ENCODE measurements around the gene SIK1. TPM values are rescaled to one million over a fixed set of nuclear protein-coding genes. Genes with fewer than 3 reads are reported as not detected.
A peak's percentile ranks its signal among the peaks of the same experiment; 100 is the strongest.
"Not testable (repeated sequence)": the region's sequence is repeated elsewhere in the genome, so short reads cannot be mapped to it uniquely, and the experiment has no call there.

Gene SIK1
- total RNA-seq, 2 experiments from 2014 or later: 314 to 317 TPM

- H3K36me3 Mint-ChIP-seq (ENCODE audit: low read depth); H3K4me1 ChIP-seq (ENCODE audit: insufficient read depth, low read length); H3K9me3 Mint-ChIP-seq; H3K36me3 ChIP-seq (ENCODE audit: insufficient read depth, low read length); ATAC-seq (ENCODE audit: poor library complexity); H3K27ac ChIP-seq (ENCODE audit: low read depth in 1 of 2, low read length in 2 of 2); POLR2A ChIA-PET; H3K27me3 ChIP-seq (ENCODE audit: control insufficient read depth in 1 of 2, insufficient read depth in 2 of 2, low read length in 2 of 2); DNase-seq; H3K4me1 Mint-ChIP-seq (ENCODE audit: low read depth); CTCF ChIA-PET; intact Hi-C loops (cut with DNase I, micrococcal nuclease); H3K27me3 Mint-ChIP-seq; H3K4me3 Mint-ChIP-seq; H3K4me3 ChIP-seq (ENCODE audit: low read length); H3K9me3 ChIP-seq (ENCODE audit: control insufficient read depth in 1 of 2, insufficient read depth in 1 of 2, low read length in 2 of 2); H3K27ac Mint-ChIP-seq: not testable (repeated sequence)
Observed at GRCh38 chr21:43401125-43401524, 25.8 kb downstream of the SIK1 start.

GRCh38 chr21:43399595-43400015 is 27.3 kb downstream of the SIK1 start:
- H3K27me3 Mint-ChIP-seq; CTCF ChIA-PET; H3K4me1 ChIP-seq (ENCODE audit: insufficient read depth, low read length); H3K9me3 ChIP-seq (ENCODE audit: control insufficient read depth in 1 of 2, insufficient read depth in 1 of 2, low read length in 2 of 2); H3K4me1 Mint-ChIP-seq (ENCODE audit: low read depth); H3K27ac Mint-ChIP-seq; H3K36me3 Mint-ChIP-seq (ENCODE audit: low read depth); H3K4me3 Mint-ChIP-seq; H3K4me3 ChIP-seq (ENCODE audit: low read length); POLR2A ChIA-PET; DNase-seq; H3K27me3 ChIP-seq (ENCODE audit: control insufficient read depth in 1 of 2, insufficient read depth in 2 of 2, low read length in 2 of 2); H3K27ac ChIP-seq (ENCODE audit: low read depth in 1 of 2, low read length in 2 of 2); H3K9me3 Mint-ChIP-seq; intact Hi-C loops (cut with DNase I, micrococcal nuclease); H3K36me3 ChIP-seq (ENCODE audit: insufficient read depth, low read length): not testable (repeated sequence)
- ATAC-seq (ENCODE audit: poor library complexity): peak; percentile 61

DNA sequence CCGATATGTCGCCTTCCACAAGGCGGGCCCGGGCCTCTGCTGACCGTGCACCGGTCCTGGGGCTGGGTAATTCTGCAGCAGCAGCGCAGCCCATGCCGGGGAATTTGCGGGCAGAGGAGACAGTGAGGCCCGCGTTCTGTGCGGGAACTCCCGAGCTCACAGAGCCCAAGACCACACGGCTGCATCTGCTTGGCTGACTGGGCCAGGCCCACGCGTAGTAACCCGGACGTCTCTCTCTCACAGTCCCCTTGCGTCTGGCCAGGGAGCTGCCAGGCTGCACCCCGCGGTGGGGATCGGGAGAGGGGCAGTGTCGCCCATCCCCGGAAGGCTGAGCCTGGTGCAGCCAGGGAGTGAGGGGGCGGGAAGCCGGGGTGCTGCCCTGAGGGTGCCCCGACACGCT is 27.8 kb downstream of the SIK1 start:
- H3K27ac Mint-ChIP-seq; H3K4me3 Mint-ChIP-seq; H3K9me3 Mint-ChIP-seq; intact Hi-C loops (cut with DNase I, micrococcal nuclease); H3K4me1 ChIP-seq (ENCODE audit: insufficient read depth, low read length); H3K27ac ChIP-seq (ENCODE audit: low read depth in 1 of 2, low read length in 2 of 2); H3K4me1 Mint-ChIP-seq (ENCODE audit: low read depth); CTCF ChIA-PET; H3K27me3 Mint-ChIP-seq; POLR2A ChIA-PET; DNase-seq; H3K36me3 Mint-ChIP-seq (ENCODE audit: low read depth); H3K36me3 ChIP-seq (ENCODE audit: insufficient read depth, low read length); H3K27me3 ChIP-seq (ENCODE audit: control insufficient read depth in 1 of 2, insufficient read depth in 2 of 2, low read length in 2 of 2); H3K4me3 ChIP-seq (ENCODE audit: low read length); H3K9me3 ChIP-seq (ENCODE audit: control insufficient read depth in 1 of 2, insufficient read depth in 1 of 2, low read length in 2 of 2): not testable (repeated sequence)
- ATAC-seq (ENCODE audit: poor library complexity): peak; percentile 69

DNA sequence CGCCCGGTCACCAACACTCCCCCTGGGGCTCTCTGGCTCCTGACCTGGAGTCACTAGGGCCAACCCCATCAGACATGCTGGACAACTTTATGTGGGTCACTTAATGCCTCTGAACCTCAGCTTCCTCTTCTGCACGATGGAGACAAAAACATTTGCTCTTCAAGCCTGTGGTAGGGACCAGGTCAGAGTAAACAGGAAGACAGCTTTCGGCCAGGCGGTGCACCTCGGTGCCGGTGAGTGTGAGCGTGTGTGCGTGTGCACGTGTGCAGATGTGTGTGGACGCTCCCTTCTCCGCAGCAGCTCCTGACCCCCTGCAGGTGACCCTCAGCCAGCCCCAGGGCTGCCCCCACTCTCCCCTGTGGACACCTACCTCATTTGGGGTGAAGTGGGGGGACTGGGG is 28.4 kb downstream of the SIK1 start:
- H3K9me3 ChIP-seq (ENCODE audit: control insufficient read depth in 1 of 2, insufficient read depth in 1 of 2, low read length in 2 of 2); H3K27me3 ChIP-seq (ENCODE audit: control insufficient read depth in 1 of 2, insufficient read depth in 2 of 2, low read length in 2 of 2); H3K4me3 Mint-ChIP-seq; POLR2A ChIA-PET; H3K27me3 Mint-ChIP-seq; H3K4me3 ChIP-seq (ENCODE audit: low read length); H3K36me3 ChIP-seq (ENCODE audit: insufficient read depth, low read length); intact Hi-C loops (cut with DNase I, micrococcal nuclease); H3K9me3 Mint-ChIP-seq; H3K4me1 ChIP-seq (ENCODE audit: insufficient read depth, low read length); DNase-seq; H3K27ac Mint-ChIP-seq; H3K36me3 Mint-ChIP-seq (ENCODE audit: low read depth); H3K27ac ChIP-seq (ENCODE audit: low read depth in 1 of 2, low read length in 2 of 2); CTCF ChIA-PET; ATAC-seq (ENCODE audit: poor library complexity); H3K4me1 Mint-ChIP-seq (ENCODE audit: low read depth): not testable (repeated sequence)

- intact Hi-C loops (cut with DNase I, micrococcal nuclease); CTCF ChIA-PET; H3K36me3 Mint-ChIP-seq (ENCODE audit: low read depth); DNase-seq; H3K27me3 Mint-ChIP-seq; H3K27me3 ChIP-seq (ENCODE audit: control insufficient read depth in 1 of 2, insufficient read depth in 2 of 2, low read length in 2 of 2); H3K4me3 ChIP-seq (ENCODE audit: low read length); H3K27ac ChIP-seq (ENCODE audit: low read depth in 1 of 2, low read length in 2 of 2); H3K9me3 ChIP-seq (ENCODE audit: control insufficient read depth in 1 of 2, insufficient read depth in 1 of 2, low read length in 2 of 2); POLR2A ChIA-PET; ATAC-seq (ENCODE audit: poor library complexity); H3K4me1 Mint-ChIP-seq (ENCODE audit: low read depth); H3K4me1 ChIP-seq (ENCODE audit: insufficient read depth, low read length); H3K4me3 Mint-ChIP-seq; H3K9me3 Mint-ChIP-seq; H3K36me3 ChIP-seq (ENCODE audit: insufficient read depth, low read length); H3K27ac Mint-ChIP-seq: not testable (repeated sequence)
Observed at GRCh38 chr21:43398000-43398399, 28.9 kb downstream of the SIK1 start.

GRCh38 chr21:43397439-43397808 is 29.5 kb downstream of the SIK1 start:
- H3K27me3 ChIP-seq (ENCODE audit: control insufficient read depth in 1 of 2, insufficient read depth in 2 of 2, low read length in 2 of 2); H3K27ac ChIP-seq (ENCODE audit: low read depth in 1 of 2, low read length in 2 of 2); ATAC-seq (ENCODE audit: poor library complexity); intact Hi-C loops (cut with DNase I, micrococcal nuclease); H3K36me3 ChIP-seq (ENCODE audit: insufficient read depth, low read length); POLR2A ChIA-PET; DNase-seq; CTCF ChIA-PET; H3K27ac Mint-ChIP-seq; H3K4me1 Mint-ChIP-seq (ENCODE audit: low read depth); H3K9me3 ChIP-seq (ENCODE audit: control insufficient read depth in 1 of 2, insufficient read depth in 1 of 2, low read length in 2 of 2); H3K27me3 Mint-ChIP-seq; H3K9me3 Mint-ChIP-seq; H3K4me3 ChIP-seq (ENCODE audit: low read length); H3K36me3 Mint-ChIP-seq (ENCODE audit: low read depth); H3K4me3 Mint-ChIP-seq; H3K4me1 ChIP-seq (ENCODE audit: insufficient read depth, low read length): not testable (repeated sequence)

- intact Hi-C loops (cut with DNase I, micrococcal nuclease); POLR2A ChIA-PET; CTCF ChIA-PET: not testable (repeated sequence)
Observed at GRCh38 chr21:43396788-43397438, 30.0 kb downstream of the SIK1 start.

More at GRCh38 chr21:43396788-43397438, 30.0 kb downstream of the SIK1 start:
- not testable (repeated sequence) for H3K36me3 ChIP-seq (ENCODE audit: insufficient read depth, low read length); H3K4me1 Mint-ChIP-seq (ENCODE audit: low read depth); H3K27me3 ChIP-seq (ENCODE audit: control insufficient read depth in 1 of 2, insufficient read depth in 2 of 2, low read length in 2 of 2); H3K27me3 Mint-ChIP-seq; H3K9me3 ChIP-seq (ENCODE audit: control insufficient read depth in 1 of 2, insufficient read depth in 1 of 2, low read length in 2 of 2); H3K27ac ChIP-seq (ENCODE audit: low read depth in 1 of 2, low read length in 2 of 2); H3K4me3 ChIP-seq (ENCODE audit: low read length); H3K9me3 Mint-ChIP-seq; H3K36me3 Mint-ChIP-seq (ENCODE audit: low read depth); H3K4me3 Mint-ChIP-seq; DNase-seq; H3K27ac Mint-ChIP-seq; ATAC-seq (ENCODE audit: poor library complexity); H3K4me1 ChIP-seq (ENCODE audit: insufficient read depth, low read length)
